Measurements from ENCODE around the gene ANTXR1. TPM values are rescaled to one million over a fixed set of nuclear protein-coding genes. Genes with fewer than 3 reads are reported as not detected.

Gene ANTXR1
- total and polyA plus RNA-seq, 2 of the 8 experiments (the other 6 are each of a cell fraction or from before 2014, with no cell fraction given), result 15.8 to 44.3 TPM

DNA sequence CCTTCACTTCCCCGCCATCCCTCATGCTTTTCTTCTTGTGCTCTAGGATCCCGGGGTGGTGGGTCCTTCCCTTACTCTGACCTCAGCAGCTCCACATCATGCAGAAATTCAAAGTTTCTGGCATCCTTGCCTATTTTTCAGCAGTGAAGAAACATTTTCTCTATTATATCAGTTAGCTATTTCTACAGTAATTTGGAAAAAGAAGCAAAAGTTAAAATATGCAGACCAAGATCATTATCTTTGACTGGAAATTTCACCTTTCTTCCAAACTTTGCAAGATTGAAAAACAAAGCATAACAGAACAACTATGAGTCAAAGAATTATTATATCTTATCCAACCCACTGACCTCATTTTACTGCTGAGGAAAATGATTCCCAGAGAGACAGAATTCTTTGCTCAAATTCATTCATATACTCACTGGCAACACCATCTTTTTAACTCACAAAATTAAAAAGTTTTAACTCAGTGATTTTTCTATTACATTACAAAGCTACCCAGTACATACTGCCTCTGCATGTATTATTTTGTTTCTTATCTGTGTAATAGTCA, 40.5 kb downstream of the ANTXR1 start (continued):
- TF ChIP-seq, protein P1, sequence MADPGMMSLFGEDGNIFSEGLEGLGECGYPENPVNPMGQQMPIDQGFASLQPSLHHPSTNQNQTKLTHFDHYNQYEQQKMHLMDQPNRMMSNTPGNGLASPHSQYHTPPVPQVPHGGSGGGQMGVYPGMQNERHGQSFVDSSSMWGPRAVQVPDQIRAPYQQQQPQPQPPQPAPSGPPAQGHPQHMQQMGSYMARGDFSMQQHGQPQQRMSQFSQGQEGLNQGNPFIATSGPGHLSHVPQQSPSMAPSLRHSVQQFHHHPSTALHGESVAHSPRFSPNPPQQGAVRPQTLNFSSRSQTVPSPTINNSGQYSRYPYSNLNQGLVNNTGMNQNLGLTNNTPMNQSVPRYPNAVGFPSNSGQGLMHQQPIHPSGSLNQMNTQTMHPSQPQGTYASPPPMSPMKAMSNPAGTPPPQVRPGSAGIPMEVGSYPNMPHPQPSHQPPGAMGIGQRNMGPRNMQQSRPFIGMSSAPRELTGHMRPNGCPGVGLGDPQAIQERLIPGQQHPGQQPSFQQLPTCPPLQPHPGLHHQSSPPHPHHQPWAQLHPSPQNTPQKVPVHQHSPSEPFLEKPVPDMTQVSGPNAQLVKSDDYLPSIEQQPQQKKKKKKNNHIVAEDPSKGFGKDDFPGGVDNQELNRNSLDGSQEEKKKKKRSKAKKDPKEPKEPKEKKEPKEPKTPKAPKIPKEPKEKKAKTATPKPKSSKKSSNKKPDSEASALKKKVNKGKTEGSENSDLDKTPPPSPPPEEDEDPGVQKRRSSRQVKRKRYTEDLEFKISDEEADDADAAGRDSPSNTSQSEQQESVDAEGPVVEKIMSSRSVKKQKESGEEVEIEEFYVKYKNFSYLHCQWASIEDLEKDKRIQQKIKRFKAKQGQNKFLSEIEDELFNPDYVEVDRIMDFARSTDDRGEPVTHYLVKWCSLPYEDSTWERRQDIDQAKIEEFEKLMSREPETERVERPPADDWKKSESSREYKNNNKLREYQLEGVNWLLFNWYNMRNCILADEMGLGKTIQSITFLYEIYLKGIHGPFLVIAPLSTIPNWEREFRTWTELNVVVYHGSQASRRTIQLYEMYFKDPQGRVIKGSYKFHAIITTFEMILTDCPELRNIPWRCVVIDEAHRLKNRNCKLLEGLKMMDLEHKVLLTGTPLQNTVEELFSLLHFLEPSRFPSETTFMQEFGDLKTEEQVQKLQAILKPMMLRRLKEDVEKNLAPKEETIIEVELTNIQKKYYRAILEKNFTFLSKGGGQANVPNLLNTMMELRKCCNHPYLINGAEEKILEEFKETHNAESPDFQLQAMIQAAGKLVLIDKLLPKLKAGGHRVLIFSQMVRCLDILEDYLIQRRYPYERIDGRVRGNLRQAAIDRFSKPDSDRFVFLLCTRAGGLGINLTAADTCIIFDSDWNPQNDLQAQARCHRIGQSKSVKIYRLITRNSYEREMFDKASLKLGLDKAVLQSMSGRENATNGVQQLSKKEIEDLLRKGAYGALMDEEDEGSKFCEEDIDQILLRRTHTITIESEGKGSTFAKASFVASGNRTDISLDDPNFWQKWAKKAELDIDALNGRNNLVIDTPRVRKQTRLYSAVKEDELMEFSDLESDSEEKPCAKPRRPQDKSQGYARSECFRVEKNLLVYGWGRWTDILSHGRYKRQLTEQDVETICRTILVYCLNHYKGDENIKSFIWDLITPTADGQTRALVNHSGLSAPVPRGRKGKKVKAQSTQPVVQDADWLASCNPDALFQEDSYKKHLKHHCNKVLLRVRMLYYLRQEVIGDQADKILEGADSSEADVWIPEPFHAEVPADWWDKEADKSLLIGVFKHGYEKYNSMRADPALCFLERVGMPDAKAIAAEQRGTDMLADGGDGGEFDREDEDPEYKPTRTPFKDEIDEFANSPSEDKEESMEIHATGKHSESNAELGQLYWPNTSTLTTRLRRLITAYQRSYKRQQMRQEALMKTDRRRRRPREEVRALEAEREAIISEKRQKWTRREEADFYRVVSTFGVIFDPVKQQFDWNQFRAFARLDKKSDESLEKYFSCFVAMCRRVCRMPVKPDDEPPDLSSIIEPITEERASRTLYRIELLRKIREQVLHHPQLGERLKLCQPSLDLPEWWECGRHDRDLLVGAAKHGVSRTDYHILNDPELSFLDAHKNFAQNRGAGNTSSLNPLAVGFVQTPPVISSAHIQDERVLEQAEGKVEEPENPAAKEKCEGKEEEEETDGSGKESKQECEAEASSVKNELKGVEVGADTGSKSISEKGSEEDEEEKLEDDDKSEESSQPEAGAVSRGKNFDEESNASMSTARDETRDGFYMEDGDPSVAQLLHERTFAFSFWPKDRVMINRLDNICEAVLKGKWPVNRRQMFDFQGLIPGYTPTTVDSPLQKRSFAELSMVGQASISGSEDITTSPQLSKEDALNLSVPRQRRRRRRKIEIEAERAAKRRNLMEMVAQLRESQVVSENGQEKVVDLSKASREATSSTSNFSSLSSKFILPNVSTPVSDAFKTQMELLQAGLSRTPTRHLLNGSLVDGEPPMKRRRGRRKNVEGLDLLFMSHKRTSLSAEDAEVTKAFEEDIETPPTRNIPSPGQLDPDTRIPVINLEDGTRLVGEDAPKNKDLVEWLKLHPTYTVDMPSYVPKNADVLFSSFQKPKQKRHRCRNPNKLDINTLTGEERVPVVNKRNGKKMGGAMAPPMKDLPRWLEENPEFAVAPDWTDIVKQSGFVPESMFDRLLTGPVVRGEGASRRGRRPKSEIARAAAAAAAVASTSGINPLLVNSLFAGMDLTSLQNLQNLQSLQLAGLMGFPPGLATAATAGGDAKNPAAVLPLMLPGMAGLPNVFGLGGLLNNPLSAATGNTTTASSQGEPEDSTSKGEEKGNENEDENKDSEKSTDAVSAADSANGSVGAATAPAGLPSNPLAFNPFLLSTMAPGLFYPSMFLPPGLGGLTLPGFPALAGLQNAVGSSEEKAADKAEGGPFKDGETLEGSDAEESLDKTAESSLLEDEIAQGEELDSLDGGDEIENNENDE (IDR thresholded peaks at IDR 0.05; ENCODE audit: insufficient replicate concordance, low read length), result no peak
- TF ChIP-seq TEAD4 (IDR thresholded peaks at IDR 0.05; ENCODE audit: low read depth, low read length) (no peak), PHF8 (conservative IDR thresholded peaks at IDR 0.05; ENCODE audit: low read depth, low read length) (no peak)

Measured in H1 (cell line).